AG10803 (cell line): ENCODE data around the gene MRPL33.
A peak's percentile ranks its signal among the peaks of the same experiment; 100 is the strongest.
"Not testable (repeated sequence)": the region's sequence is repeated elsewhere in the genome, so short reads cannot be mapped to it uniquely, and the experiment has no call there.

Experiments
- DNase-seq: peaks from one replicate; pipeline ENCODE4 v3.0.0; 2010; ENCODE audit warnings: low read depth
- H3K4me3 ChIP-seq: 2 replicates; pipeline ENCODE4 v1.5.1; 2011; ENCODE audit warnings: mild to moderate bottlenecking, low read length, control low read depth
- CTCF ChIP-seq: conservative IDR thresholded peaks from 2 replicates; pipeline ENCODE4 v1.5.1; 2011; ENCODE audit warnings: mild to moderate bottlenecking, low read length, control low read depth, inconsistent platforms

Gene MRPL33

GRCh38 chr2:27754138-27754588, 17.4 kb upstream of the MRPL33 start:
- DNase-seq: peak; percentile 75
- peak; percentile 98 for TF ChIP-seq CTCF
- H3K4me3 ChIP-seq: no peak overlapping the region

- TF ChIP-seq CTCF: no peak
- no peak overlapping the region for H3K4me3 ChIP-seq
- no peak for DNase-seq
These were observed 16.7 kb upstream of the MRPL33 start for GRCh38 chr2:27754831-27755230.

- DNase-seq: no peak
- no peak overlapping the region for H3K4me3 ChIP-seq
- no peak for TF ChIP-seq CTCF
These were observed 15.4 kb upstream of the MRPL33 start for GRCh38 chr2:27756091-27756490.

GRCh38 chr2:27756544-27757498, 14.7 kb upstream of the MRPL33 start:
- DNase-seq: peak; percentile 28
- TF ChIP-seq CTCF: no peak

GRCh38 chr2:27762951-27763906, 8.3 kb upstream of the MRPL33 start:
- TF ChIP-seq CTCF: no peak
- DNase-seq: peak; percentile 78
- H3K4me3 ChIP-seq: no peak overlapping the region

More at GRCh38 chr2:27756544-27757498, 14.7 kb upstream of the MRPL33 start:
- no peak overlapping the region for H3K4me3 ChIP-seq

- no peak for DNase-seq
- no peak overlapping the region for H3K4me3 ChIP-seq
- TF ChIP-seq CTCF: no peak
These were observed 7.6 kb upstream of the MRPL33 start for GRCh38 chr2:27763907-27764267.

GRCh38 chr2:27764526-27764925, 7.0 kb upstream of the MRPL33 start:
- not testable (repeated sequence) for H3K4me3 ChIP-seq, DNase-seq
